Endothelial cell of umbilical vein (primary cell): Measurements from ENCODE around the gene IRF2BP1.

Experiments
- CTCF ChIP-seq, 2 donors: IDR thresholded peaks; 1 replicate in 1 of 2; 2 replicates in 1 of 2; pipeline ENCODE4 v1.5.1; 2011; ENCODE audit warnings: low read length in 2 of 2, mild to moderate bottlenecking in 2 of 2, moderate library complexity in 2 of 2, control low read depth in 1 of 2, inconsistent platforms in 1 of 2, low read depth in 1 of 2; ENCODE audit not compliant: insufficient read depth in 1 of 2; ENCODE audit errors: extremely low read depth in 1 of 2
- POLR2A ChIP-seq: IDR thresholded peaks from 2 replicates; pipeline ENCODE4 v1.6.1; 2012; ENCODE audit warnings: low read depth, mild to moderate bottlenecking, control low read depth, low read length

GRCh38 chr19:45913874-45914830 lies 28.2 kb upstream of the IRF2BP1 start, which contains the start of gene NANOS2:
- peak; percentile 40 to 47 for TF ChIP-seq CTCF (IDR thresholded peaks at IDR 0.05; ENCODE audit: extremely low read depth in 1 of 2, insufficient read depth in 1 of 2, low read depth in 1 of 2, low read length in 2 of 2)
- TF ChIP-seq POLR2A = no peak
